HepG2 (cell line): ENCODE data around the gene TP53I3. TPM values are rescaled to one million over a fixed set of nuclear protein-coding genes. Genes with fewer than 3 reads are reported as not detected.
A peak's percentile ranks its signal among the peaks of the same experiment; 100 is the strongest.

ENCODE experiments used
- AKNA ChIP-seq: sonication (generic); formaldehyde crosslinking; IDR thresholded peaks from 2 replicates; pipeline ENCODE4 v1.4.0; 2020; ENCODE audit warnings: missing genetic modification reagents, borderline replicate concordance
- ARHGAP35 ChIP-seq: sonication (generic); formaldehyde crosslinking; IDR thresholded peaks from 2 replicates; pipeline ENCODE4 v1.9.0; 2022; ENCODE audit warnings: mild to moderate bottlenecking, inconsistent platforms, moderate library complexity, missing genetic modification reagents, borderline replicate concordance
- CC2D1A ChIP-seq: sonication (generic); formaldehyde crosslinking; IDR thresholded peaks from 2 replicates; pipeline ENCODE4 v1.8.1; 2023; ENCODE audit warnings: mild to moderate bottlenecking, missing genetic modification reagents
- CCAR2 ChIP-seq: fragments of 200-400 bp; formaldehyde crosslinking; optimal IDR thresholded peaks from 2 replicates; pipeline ENCODE3; 2018; ENCODE audit warnings: low read depth, mild to moderate bottlenecking, low read length, moderate library complexity
- ELF3 ChIP-seq: IDR thresholded peaks from 2 replicates; pipeline ENCODE4 v1.6.1; 2016; ENCODE audit warnings: missing genetic modification reagents, missing compliant biosample characterization
- GATAD2A ChIP-seq: IDR thresholded peaks from 2 replicates; pipeline ENCODE4 v1.6.1; 2016
- HCFC1 ChIP-seq: fragments of 150-350 bp; IDR thresholded peaks from 2 replicates; pipeline ENCODE4 v1.6.1; 2014; ENCODE audit warnings: low read depth, low read length
- HNF1B ChIP-seq: sonication (generic); formaldehyde crosslinking; IDR thresholded peaks from 2 replicates; pipeline ENCODE4 v1.5.1; 2020; ENCODE audit warnings: mild to moderate bottlenecking, moderate library complexity, missing genetic modification reagents
- HOXD1 ChIP-seq: sonication (generic); formaldehyde crosslinking; IDR thresholded peaks from 2 replicates; pipeline ENCODE4 v1.5.0; 2020; ENCODE audit warnings: missing genetic modification reagents
- MTF1 ChIP-seq: sonication (generic); formaldehyde crosslinking; IDR thresholded peaks from 2 replicates; pipeline ENCODE4 v1.5.0; 2020; ENCODE audit warnings: missing genetic modification reagents
- NFE2L2 ChIP-seq: fragments of 150-350 bp; IDR thresholded peaks from 2 replicates; pipeline ENCODE4 v1.6.1; 2014; ENCODE audit warnings: low read length
- SRY ChIP-seq: sonication (generic); formaldehyde crosslinking; IDR thresholded peaks from 2 replicates; pipeline ENCODE4 v1.8.0; 2022; ENCODE audit warnings: mild to moderate bottlenecking, missing genetic modification reagents
- TAF1 ChIP-seq: sonication (generic); formaldehyde crosslinking; IDR thresholded peaks from 2 replicates; pipeline ENCODE4 v1.4.0; 2020; ENCODE audit warnings: missing genetic modification reagents
- ZBTB21 ChIP-seq: sonication (generic); formaldehyde crosslinking; IDR thresholded peaks from 2 replicates; pipeline ENCODE4 v1.4.0; 2020; ENCODE audit warnings: missing genetic modification reagents
- ZFP90 ChIP-seq: sonication (generic); formaldehyde crosslinking; IDR thresholded peaks from 2 replicates; pipeline ENCODE4 v1.8.0; 2022; ENCODE audit warnings: missing genetic modification reagents, mild to moderate bottlenecking, inconsistent platforms, borderline replicate concordance
- ZNF232 ChIP-seq: sonication (generic); formaldehyde crosslinking; IDR thresholded peaks from 2 replicates; pipeline ENCODE4 v1.4.0; 2020; ENCODE audit warnings: missing genetic modification reagents, borderline replicate concordance
- ZNF260 ChIP-seq: sonication (generic); formaldehyde crosslinking; IDR thresholded peaks from 2 replicates; pipeline ENCODE4 v1.4.0; 2020; ENCODE audit warnings: missing genetic modification reagents, low read depth, mild to moderate bottlenecking, borderline replicate concordance
- ZNF33A ChIP-seq: sonication (generic); formaldehyde crosslinking; IDR thresholded peaks from 2 replicates; pipeline ENCODE4 v1.5.1; 2020; ENCODE audit warnings: missing genetic modification reagents, mild to moderate bottlenecking, moderate library complexity, borderline replicate concordance
- ZNF350 ChIP-seq: sonication (generic); formaldehyde crosslinking; IDR thresholded peaks from 2 replicates; pipeline ENCODE4 v1.4.0; 2020; ENCODE audit warnings: mild to moderate bottlenecking, low read depth, missing genetic modification reagents, borderline replicate concordance
- ZNF460 ChIP-seq: sonication (generic); formaldehyde crosslinking; IDR thresholded peaks from 2 replicates; pipeline ENCODE4 v1.5.1; 2020; ENCODE audit warnings: missing genetic modification reagents, mild to moderate bottlenecking, borderline replicate concordance
- ZNF510 ChIP-seq: sonication (generic); formaldehyde crosslinking; IDR thresholded peaks from 2 replicates; pipeline ENCODE4 v1.4.0; 2020; ENCODE audit warnings: low read depth, mild to moderate bottlenecking, missing genetic modification reagents
- ZNF570 ChIP-seq: sonication (generic); formaldehyde crosslinking; IDR thresholded peaks from 2 replicates; pipeline ENCODE4 v1.4.0; 2020; ENCODE audit warnings: mild to moderate bottlenecking, missing genetic modification reagents, borderline replicate concordance
- ZNF572 ChIP-seq: sonication (generic); formaldehyde crosslinking; IDR thresholded peaks from 2 replicates; pipeline ENCODE4 v1.5.1; 2020; ENCODE audit warnings: mild to moderate bottlenecking, missing genetic modification reagents
- polyA plus RNA-seq, 8 experiments: library from polyadenylated mRNA; depleted of rRNA in 3 of 8; stranded (reverse) in 7 of 8; unstranded in 1 of 8; fragments of >200 nt; fragmentation: Illumina TruSeq in 4 of 8; extraction: Trizol in 4 of 8; gene quantifications; 2 replicates each; pipeline versions ENCODE4 v1.2.1 to v1.2.3, GENCODE V29; 2011 to 2016; ENCODE audit warnings: low read depth in 4 of 8, missing spikeins in 1 of 8, mixed read lengths in 1 of 8; ENCODE audit not compliant: insufficient read depth in 1 of 8
- total RNA-seq, 5 experiments: library from RNA; depleted of rRNA; stranded (reverse); fragments of >200 nt; fragmentation: Illumina TruSeq; extraction: Trizol; gene quantifications; 2 replicates each; pipeline ENCODE4 v1.2.3, GENCODE V29; 2016; ENCODE audit warnings: low read depth in 1 of 5

The TP53I3 gene
- total and polyA plus RNA-seq, 2 of the 13 experiments (the other 11 are each of a cell fraction or from before 2014, with no cell fraction given), result 25.0 to 44.1 TPM

GRCh38 chr2:24123195-24123921 is 38.7 kb upstream of the TP53I3 start, which contains the start of the genes FAM228B and PFN4 (continued):
- 0 out of 2 replicates have a peak, but pooled peaks have one; percentile 76 for TF ChIP-seq ZNF572
- no peak for TF ChIP-seq NFE2L2
- TF ChIP-seq GATAD2A (CRISPR knock-in tag), result no peak; the same call in 1 of the 2 replicates
- TF ChIP-seq CCAR2, result no peak
- peak; percentile 79; the same call in 1 of the 2 replicates for TF ChIP-seq HOXD1 (CRISPR knock-in tag)
- TF ChIP-seq ARHGAP35 (CRISPR knock-in tag), result peak; percentile 70
- no peak for TF ChIP-seq ZNF260 (CRISPR knock-in tag)
- TF ChIP-seq ELF3, result no peak
- no peak for TF ChIP-seq HNF1B (CRISPR knock-in tag)
- TF ChIP-seq ZNF460 (CRISPR knock-in tag), result no peak
- TF ChIP-seq CC2D1A (CRISPR knock-in tag), result no peak
- peak; percentile 73 for TF ChIP-seq TAF1 (CRISPR knock-in tag)
- no peak for TF ChIP-seq HCFC1
- TF ChIP-seq ZFP90, result peak; percentile 92; the same call in 1 of the 2 replicates
- 0 out of 2 replicates have a peak, but pooled peaks have one; percentile 7 for TF ChIP-seq ZNF350 (CRISPR knock-in tag)
- TF ChIP-seq MTF1, result no peak
- no peak for TF ChIP-seq ZNF33A (CRISPR knock-in tag)
- TF ChIP-seq ZNF510 (CRISPR knock-in tag), result peak; percentile 85; the same call in 1 of the 2 replicates
- TF ChIP-seq AKNA, result 0 out of 2 replicates have a peak, but pooled peaks have one; percentile 42
- TF ChIP-seq ZBTB21 (CRISPR knock-in tag), result no peak
- no peak; the same call in 1 of the 2 replicates for TF ChIP-seq ZNF232 (CRISPR knock-in tag)
- TF ChIP-seq ZNF570 (CRISPR knock-in tag), result peak; percentile 81; the same call in 1 of the 2 replicates
- peak; percentile 89 for TF ChIP-seq SRY (CRISPR knock-in tag)
